ACHN (cell line): ENCODE results near the gene NOS1AP.

ENCODE experiments used
- DNase-seq: peaks from one replicate; pipeline ENCODE4 v3.0.0-alpha.2; 2015
- in situ Hi-C: cut with HindIII; loops from 2 replicates; pipeline ENCODE4 v1.10.0; 2017; ENCODE audit warnings: low sequenced_read_pairs, low pct_ligation_motif_present, low pct_unique_long_range_greater_than_20kb

NOS1AP gene

GRCh38 chr1:162284206-162284955 lies 214.9 kb downstream of the NOS1AP start:
- no peak for DNase-seq
- in situ Hi-C loops: no loop called here

GRCh38 chr1:162285149-162285561 lies 215.7 kb downstream of the NOS1AP start:
- in situ Hi-C loops: no loop called here
- no peak for DNase-seq

GRCh38 chr1:162291000-162291399 lies 221.5 kb downstream of the NOS1AP start:
- DNase-seq: no peak
- in situ Hi-C loops: no loop called here

DNA sequence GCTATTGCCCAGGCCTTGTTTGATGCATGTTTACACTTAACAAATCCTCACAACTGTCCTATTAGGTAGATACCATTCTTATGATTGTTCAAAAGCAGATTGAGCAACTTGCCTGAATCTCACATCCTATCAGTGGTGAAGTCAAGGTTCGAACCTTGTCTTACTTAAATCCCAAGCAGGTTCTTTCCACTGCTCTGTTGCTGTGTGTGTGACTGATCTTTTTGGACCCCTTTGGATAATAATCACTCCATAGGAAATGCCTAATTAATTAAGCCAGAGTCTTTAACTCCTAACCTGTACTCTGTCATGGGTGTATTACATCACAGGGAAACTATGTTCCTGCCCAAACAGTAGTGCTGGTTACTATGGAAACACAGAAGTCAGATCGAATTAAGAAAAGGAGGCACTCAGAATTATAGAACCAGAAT lies 222.9 kb downstream of the NOS1AP start:
- no peak for DNase-seq
- in situ Hi-C loops: no loop called here

GRCh38 chr1:162293073-162293692 lies 223.7 kb downstream of the NOS1AP start:
- DNase-seq: no peak
- in situ Hi-C loops: no loop called here

- no peak for DNase-seq
- in situ Hi-C loops: no loop called here
Observed at GRCh38 chr1:162294015-162294414, 224.5 kb downstream of the NOS1AP start.

- no peak for DNase-seq
- in situ Hi-C loops: no loop called here
Observed at GRCh38 chr1:162297208-162297607, 227.7 kb downstream of the NOS1AP start.

GRCh38 chr1:162298266-162298665 lies 228.8 kb downstream of the NOS1AP start:
- in situ Hi-C loops: no loop called here
- DNase-seq: no peak

- in situ Hi-C loops: no loop called here
- DNase-seq: no peak
Observed at GRCh38 chr1:162299018-162299417, 229.5 kb downstream of the NOS1AP start.

GRCh38 chr1:162300057-162300917 lies 230.8 kb downstream of the NOS1AP start:
- no peak for DNase-seq
- in situ Hi-C loops: no loop called here

GRCh38 chr1:162301696-162302095 lies 232.2 kb downstream of the NOS1AP start:
- in situ Hi-C loops: no loop called here

GRCh38 chr1:162302306-162303003 lies 233.0 kb downstream of the NOS1AP start:
- DNase-seq: no peak

More at GRCh38 chr1:162301696-162302095, 232.2 kb downstream of the NOS1AP start:
- DNase-seq: no peak

GRCh38 chr1:162303004-162303344 lies 233.5 kb downstream of the NOS1AP start:
- in situ Hi-C loops: no loop called here
- no peak for DNase-seq

More at GRCh38 chr1:162302306-162303003, 233.0 kb downstream of the NOS1AP start:
- in situ Hi-C loops: no loop called here

DNA sequence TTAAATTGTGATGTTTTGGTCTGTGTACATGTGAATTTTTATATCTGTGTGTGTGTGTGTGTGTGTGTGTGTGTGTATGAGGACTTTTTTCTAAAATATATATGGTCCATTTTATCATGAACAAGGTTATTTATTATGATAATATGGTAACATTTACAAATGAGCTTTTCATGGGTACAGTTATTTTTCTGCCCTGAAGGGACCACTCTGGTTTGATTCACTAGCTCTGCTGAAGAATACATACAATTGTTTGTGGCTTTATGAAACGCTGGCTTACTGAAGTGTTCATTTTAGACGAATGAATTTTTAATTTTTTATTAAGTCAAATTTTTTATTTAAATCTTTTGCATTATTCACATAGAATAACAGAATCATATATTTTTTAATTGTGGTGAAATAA lies 235.2 kb downstream of the NOS1AP start:
- no peak for DNase-seq
- in situ Hi-C loops: no loop called here

DNA sequence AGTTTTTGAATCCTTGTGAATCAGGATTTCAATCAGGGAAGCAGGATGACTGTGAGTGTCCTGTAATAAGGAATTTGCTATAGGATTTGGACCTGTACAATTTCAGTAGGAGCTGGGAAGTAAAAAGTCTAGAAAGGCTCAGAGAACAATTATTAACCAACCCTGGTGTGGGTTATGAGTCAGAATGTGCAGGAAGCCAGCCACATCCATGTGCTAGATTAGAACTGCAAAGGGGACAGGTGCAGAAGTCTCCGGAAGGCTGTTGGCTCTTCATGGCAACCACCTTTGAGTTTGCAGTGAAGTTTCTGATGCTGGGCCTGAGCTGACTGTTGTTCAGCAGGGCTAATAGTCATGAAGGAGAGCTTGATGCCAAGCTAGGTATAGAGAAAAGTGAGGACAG lies 236.5 kb downstream of the NOS1AP start:
- in situ Hi-C loops: no loop called here
- DNase-seq: peak; percentile 82

DNA sequence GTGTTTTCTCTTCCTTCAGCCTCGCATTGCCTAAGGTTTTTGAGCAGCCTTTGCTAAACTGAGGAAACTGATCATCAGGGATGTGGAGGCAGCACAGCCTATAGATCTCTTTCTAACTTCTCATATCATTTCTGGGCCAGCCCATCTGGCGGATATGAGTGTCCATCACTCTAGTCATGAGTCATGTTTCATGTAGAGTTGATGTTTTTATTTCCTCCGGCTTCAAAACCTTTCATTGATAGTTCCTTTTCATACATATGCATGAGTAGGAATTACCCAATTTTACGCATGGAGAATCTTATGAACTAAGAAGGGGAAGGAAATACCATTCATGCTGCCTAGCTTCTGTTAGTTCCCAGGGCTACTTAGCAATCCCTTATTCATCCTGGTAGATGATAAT lies 240.8 kb downstream of the NOS1AP start:
- no peak for DNase-seq
- in situ Hi-C loops: no loop called here

GRCh38 chr1:162314206-162314605 lies 244.7 kb downstream of the NOS1AP start:
- DNase-seq: no peak
- in situ Hi-C loops: no loop called here

- DNase-seq: no peak
- in situ Hi-C loops: no loop called here
Observed at GRCh38 chr1:162315673-162316072, 246.2 kb downstream of the NOS1AP start.

- no peak for DNase-seq
- in situ Hi-C loops: no loop called here
Observed at GRCh38 chr1:162316187-162316586, 246.7 kb downstream of the NOS1AP start.
